Testis (tissue), 3 donors: ENCODE results near the gene DLX4. TPM values are rescaled to one million over a fixed set of nuclear protein-coding genes. Genes with fewer than 3 reads are reported as not detected.

Experiments used
- DNase-seq: peaks from one replicate; pipeline ENCODE4 v3.0.0-alpha.2; 2019
- H3K27ac ChIP-seq, 2 donors: fragments of 200-600 bp; sonication (generic); one replicate each; pipeline ENCODE4 v1.5.1; 2019
- H3K27me3 ChIP-seq: fragments of 200-600 bp; sonication (generic); one replicate; pipeline ENCODE4 v1.5.1; 2019
- H3K36me3 ChIP-seq: fragments of 200-600 bp; sonication (generic); one replicate; pipeline ENCODE4 v1.5.1; 2017; ENCODE audit warnings: low read depth; ENCODE audit errors: missing control alignments
- H3K4me1 ChIP-seq: fragments of 200-600 bp; sonication (generic); one replicate; pipeline ENCODE4 v1.5.1; 2019
- H3K4me3 ChIP-seq, 2 donors: fragments of 200-600 bp; sonication (generic); one replicate each; pipeline ENCODE4 v1.5.1; 2017 to 2019
- H3K9me3 ChIP-seq: fragments of 200-600 bp; sonication (generic); one replicate; pipeline ENCODE4 v1.5.1; 2017
- POLR2A ChIP-seq: fragments of 450-650 bp; IDR thresholded peaks from one replicate; pipeline ENCODE4 v1.6.1; 2017; ENCODE audit warnings: antibody characterized with exemption, mild to moderate bottlenecking, moderate library complexity
- WGBS, 2 donors: methylation state at CpG; one replicate each; pipeline ENCODE4 v1.1.5; 2018; 5-methylcytosine and 5-hydroxymethylcytosine counted together
- intact Hi-C: fragments of 100-400 bp; cut with DNase I; formaldehyde crosslinking; loops from one replicate; pipeline ENCODE4 v1.15.1; 2023; ENCODE audit warnings: low total_unique reads
- polyA plus RNA-seq: library from polyadenylated mRNA; stranded (reverse); fragments of 350-450 nt; fragmentation: Illumina TruSeq; extraction: RNeasy Lipid Tissue Mini Kit (QIAGEN cat#74804); gene quantifications from one replicate; pipeline ENCODE4 v1.2.3, GENCODE V29; 2014; ENCODE audit warnings: low read depth, low replicate concordance; ENCODE audit not compliant: insufficient read depth
- total RNA-seq, 2 donors: library from RNA; depleted of rRNA; stranded (reverse); fragments of >200 nt; gene quantifications; one replicate each; pipeline ENCODE4 v1.2.3, GENCODE V29; 2016
- TF ChIP-seq, protein P1 (sequence below), 3 experiments: fragments of 450-650 bp in 2 of 3; fragments of 200-600 bp in 1 of 3; sonication (generic) in 1 of 3; IDR thresholded peaks; one replicate each; pipeline ENCODE4 v1.5.1; 2016 to 2019; ENCODE audit warnings: antibody characterized with exemption in 3 of 3, mild to moderate bottlenecking in 2 of 3, moderate library complexity in 1 of 3

Gene DLX4
- total and polyA plus RNA-seq, 3 donors from 2014 or later = 0.30 to 1.2 (median 0.37) TPM

DNA sequence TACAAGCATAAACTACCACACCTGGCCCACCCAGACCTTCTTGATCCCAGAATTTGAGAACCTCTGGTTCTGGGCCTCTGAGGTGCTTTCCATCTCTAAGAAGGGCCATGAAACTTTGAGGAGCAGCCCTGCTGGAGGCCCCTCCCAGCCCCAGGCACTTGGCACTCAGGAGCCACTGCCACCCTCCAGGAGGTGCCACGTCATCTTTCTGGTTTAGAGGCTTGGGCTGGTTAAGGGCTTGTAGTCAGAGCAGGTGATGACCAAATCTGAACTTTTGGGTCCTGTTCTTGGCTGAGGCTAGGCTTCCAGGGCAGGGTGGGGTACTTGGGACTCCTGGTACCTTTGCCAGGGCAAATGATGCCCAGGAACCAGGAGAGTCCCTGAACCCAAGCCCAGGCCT lies 13.8 kb upstream of the DLX4 start:
- WGBS, 2 donors = 89 to 100% methylated on average over 1 of the region's 1 CpG
- H3K27ac ChIP-seq = no peak overlapping the region
- no peak overlapping the region for H3K4me3 ChIP-seq
- H3K36me3 ChIP-seq = no peaks in the 10 kb centered on the region
- H3K4me1 ChIP-seq = peaks cover 6% of the 10 kb centered on the region
- no peak for TF ChIP-seq POLR2A
- TF ChIP-seq, protein P1, sequence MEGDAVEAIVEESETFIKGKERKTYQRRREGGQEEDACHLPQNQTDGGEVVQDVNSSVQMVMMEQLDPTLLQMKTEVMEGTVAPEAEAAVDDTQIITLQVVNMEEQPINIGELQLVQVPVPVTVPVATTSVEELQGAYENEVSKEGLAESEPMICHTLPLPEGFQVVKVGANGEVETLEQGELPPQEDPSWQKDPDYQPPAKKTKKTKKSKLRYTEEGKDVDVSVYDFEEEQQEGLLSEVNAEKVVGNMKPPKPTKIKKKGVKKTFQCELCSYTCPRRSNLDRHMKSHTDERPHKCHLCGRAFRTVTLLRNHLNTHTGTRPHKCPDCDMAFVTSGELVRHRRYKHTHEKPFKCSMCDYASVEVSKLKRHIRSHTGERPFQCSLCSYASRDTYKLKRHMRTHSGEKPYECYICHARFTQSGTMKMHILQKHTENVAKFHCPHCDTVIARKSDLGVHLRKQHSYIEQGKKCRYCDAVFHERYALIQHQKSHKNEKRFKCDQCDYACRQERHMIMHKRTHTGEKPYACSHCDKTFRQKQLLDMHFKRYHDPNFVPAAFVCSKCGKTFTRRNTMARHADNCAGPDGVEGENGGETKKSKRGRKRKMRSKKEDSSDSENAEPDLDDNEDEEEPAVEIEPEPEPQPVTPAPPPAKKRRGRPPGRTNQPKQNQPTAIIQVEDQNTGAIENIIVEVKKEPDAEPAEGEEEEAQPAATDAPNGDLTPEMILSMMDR (IDR thresholded peaks at IDR 0.05) = no peak
- no peak for DNase-seq
- intact Hi-C loops = no loop called here
- no peaks in the 10 kb centered on the region for H3K27me3 ChIP-seq
- H3K9me3 ChIP-seq = no peaks in the 10 kb centered on the region

DNA sequence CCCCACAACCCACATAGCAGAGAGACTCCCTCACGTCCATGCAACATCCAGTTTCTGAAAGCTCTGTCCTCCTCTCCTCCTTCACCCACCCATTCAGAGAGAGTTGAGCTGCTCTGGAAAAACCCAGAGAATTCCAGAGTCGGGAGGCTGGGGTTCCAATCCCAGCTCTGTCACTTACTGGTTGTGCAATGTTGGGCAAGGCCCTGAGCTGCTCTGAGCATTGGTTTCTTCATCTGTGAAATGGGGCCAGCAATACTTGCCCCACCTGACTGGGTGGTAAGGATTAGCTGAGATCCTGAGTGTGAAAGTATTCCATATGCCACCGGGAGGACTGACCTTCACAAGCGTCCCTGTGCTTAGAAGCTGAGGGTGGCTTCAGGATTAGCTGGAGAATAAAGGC lies 12.2 kb upstream of the DLX4 start:
- Histone ChIP-seq H3K27me3 (no peaks in the 10 kb centered on the region), H3K9me3 (no peaks in the 10 kb centered on the region), H3K4me1 (peaks cover 3% of the 10 kb centered on the region), H3K27ac (no peak overlapping the region), H3K36me3 (no peaks in the 10 kb centered on the region), H3K4me3 (no peak overlapping the region)
- DNase-seq = no peak
- no peak for TF ChIP-seq POLR2A
- TF ChIP-seq, protein P1 (IDR thresholded peaks at IDR 0.05) = no peak
- intact Hi-C loops = no loop called here
- 72 to 78% methylated on average over 3 to 4 of the region's 4 CpGs for WGBS, 2 donors

DNA sequence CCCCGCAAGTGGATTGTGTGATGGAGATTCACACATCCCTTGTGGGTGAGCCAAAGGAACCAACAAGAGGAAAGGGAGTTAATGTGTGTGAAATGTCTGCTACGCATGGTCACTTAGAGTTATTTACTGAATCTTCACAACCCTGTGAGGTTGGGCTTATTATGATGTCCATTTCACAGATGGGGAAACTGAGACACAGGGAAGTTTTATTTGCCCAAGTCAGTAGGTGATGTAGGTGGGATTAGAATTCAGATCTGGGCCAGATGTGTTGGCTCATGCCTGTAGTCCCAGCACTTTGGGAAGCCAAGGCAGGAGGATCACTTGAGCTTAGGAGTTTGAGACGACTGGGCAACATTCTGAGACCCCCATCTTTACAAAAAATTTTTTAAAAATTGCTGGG lies 11.6 kb upstream of the DLX4 start:
- intact Hi-C loops = no loop called here
- no peak for DNase-seq

DNA sequence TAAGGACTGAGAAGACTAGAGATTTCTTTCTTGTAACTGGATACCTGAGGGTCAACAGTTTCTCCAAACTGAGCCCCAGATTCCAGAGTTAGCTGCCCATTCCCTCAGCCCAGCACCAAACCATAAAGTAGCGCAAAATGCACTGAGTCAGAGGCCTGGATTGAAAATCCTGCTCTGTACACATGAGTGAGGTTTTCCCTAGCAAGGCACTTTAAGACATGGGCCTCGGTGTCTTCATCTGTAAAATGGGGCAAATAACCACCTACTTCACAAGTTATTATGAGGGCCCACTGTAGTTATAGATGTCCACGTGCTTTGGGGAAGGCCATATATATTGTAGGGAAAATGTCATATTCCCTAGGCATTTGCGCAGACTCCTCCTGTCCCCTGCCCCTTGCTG lies 10.3 kb upstream of the DLX4 start:
- Histone ChIP-seq H3K36me3 (no peaks in the 10 kb centered on the region), H3K4me3 (no peak overlapping the region), H3K9me3 (no peaks in the 10 kb centered on the region), H3K27ac (no peak overlapping the region), H3K27me3 (peaks cover 2% of the 10 kb centered on the region), H3K4me1 (no peaks in the 10 kb centered on the region)
- TF ChIP-seq, protein P1 (IDR thresholded peaks at IDR 0.05) = no peak
- no peak for TF ChIP-seq POLR2A
- no peak for DNase-seq
- intact Hi-C loops = no loop called here
- WGBS, 2 donors = 94 to 95% methylated on average over 4 of the region's 4 CpGs

More for the DNA sequence above, 11.6 kb upstream of the DLX4 start:
- no peaks in the 10 kb centered on the region for H3K27me3 ChIP-seq
- no peak overlapping the region for H3K27ac ChIP-seq
- H3K4me3 ChIP-seq = no peak overlapping the region
- no peaks in the 10 kb centered on the region for H3K36me3 ChIP-seq
- H3K9me3 ChIP-seq = no peaks in the 10 kb centered on the region
- WGBS, 2 donors = 79 to 94% methylated on average over 2 to 3 of the region's 3 CpGs
- TF ChIP-seq, protein P1 (IDR thresholded peaks at IDR 0.05) = no peak
- TF ChIP-seq POLR2A = no peak
- peaks cover 3% of the 10 kb centered on the region for H3K4me1 ChIP-seq

DNA sequence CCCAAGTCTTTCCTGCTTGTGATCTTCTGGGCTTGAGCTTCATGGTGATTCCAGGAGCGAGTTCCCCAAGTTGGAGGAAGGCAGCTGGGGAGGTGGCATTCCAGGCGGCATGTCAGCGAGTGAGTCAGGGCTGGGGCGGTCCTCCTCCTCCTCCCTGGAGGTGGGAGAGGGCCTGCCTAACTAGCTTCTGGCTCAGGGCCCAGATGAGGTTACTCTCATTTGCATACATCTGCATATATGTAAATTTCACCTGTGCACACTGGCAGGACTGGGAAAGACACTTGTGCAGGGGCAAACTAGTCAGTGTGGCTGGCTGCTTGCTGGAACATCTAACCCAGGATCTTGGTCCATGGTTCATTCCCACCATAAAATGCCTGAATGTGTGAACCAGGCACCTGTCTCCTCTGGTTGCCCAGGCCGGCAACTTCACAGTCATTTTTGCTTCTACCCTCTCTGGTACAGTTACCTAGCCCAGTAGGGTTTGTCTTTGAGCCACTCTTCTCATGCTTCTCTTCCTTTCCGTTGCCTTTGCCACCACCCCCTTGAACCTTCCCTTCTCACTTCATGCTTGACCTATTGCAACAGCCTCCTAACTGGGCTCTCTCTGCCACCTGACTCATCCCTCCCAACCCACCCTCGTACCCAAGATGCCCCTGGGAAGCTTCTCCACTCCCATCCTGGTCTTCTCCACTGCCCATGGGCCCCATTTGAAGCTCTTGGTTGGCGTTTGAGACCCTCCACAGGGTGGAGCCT lies 9.6 kb upstream of the DLX4 start:
- H3K4me1 ChIP-seq = peaks cover 5% of the 10 kb centered on the region
- intact Hi-C loops = no loop called here
- WGBS, 2 donors = 83 to 85% methylated on average over 8 of the region's 8 CpGs
- DNase-seq = no peak
- no peaks in the 10 kb centered on the region for H3K36me3 ChIP-seq
- H3K27me3 ChIP-seq = peaks cover 8% of the 10 kb centered on the region
- no peak overlapping the region for H3K4me3 ChIP-seq
- H3K9me3 ChIP-seq = no peaks in the 10 kb centered on the region
- H3K27ac ChIP-seq = no peak overlapping the region
- TF ChIP-seq, protein P1 (IDR thresholded peaks at IDR 0.05) = no peak
- no peak for TF ChIP-seq POLR2A
